Keratinocyte (primary cell): ENCODE measurements around the gene SLC8A1. TPM values are rescaled to one million over a fixed set of nuclear protein-coding genes. Genes with fewer than 3 reads are reported as not detected.

Experiments used
- DNase-seq: peaks from one replicate; pipeline ENCODE4 v3.0.0-alpha.2; 2011; ENCODE audit warnings: low read depth, missing footprints, low spot score
- FAIRE-seq: peaks from 2 replicates; lab custom pipeline; 2011; peaks lifted over from hg19 to GRCh38; lab: Jason Lieb, UNC
- H2AFZ ChIP-seq: 2 replicates; pipeline ENCODE4 v1.6.0; 2012; ENCODE audit warnings: low read length, control low read depth, inconsistent platforms; ENCODE audit not compliant: control insufficient read depth
- H3K27ac ChIP-seq: 2 replicates; pipeline ENCODE4 v1.5.1; 2011; ENCODE audit warnings: low read length; ENCODE audit not compliant: control insufficient read depth, insufficient read depth
- H3K27me3 ChIP-seq: 3 replicates; pipeline ENCODE4 v1.6.0; 2011; ENCODE audit warnings: low read length; ENCODE audit not compliant: control insufficient read depth, insufficient read depth; ENCODE audit errors: extremely low read depth
- H3K36me3 ChIP-seq, 2 experiments: 2 replicates in 1 of 2; 3 replicates in 1 of 2; pipeline ENCODE4 v1.5.1; 2011; ENCODE audit warnings: low read length in 2 of 2, mild to moderate bottlenecking in 1 of 2; ENCODE audit not compliant: control insufficient read depth in 2 of 2, insufficient read depth in 2 of 2; ENCODE audit errors: extremely low read depth in 1 of 2
- H3K4me1 ChIP-seq: 3 replicates; pipeline ENCODE4 v1.5.1; 2011; ENCODE audit warnings: low read length; ENCODE audit not compliant: control insufficient read depth, insufficient read depth; ENCODE audit errors: extremely low read depth
- H3K4me2 ChIP-seq: 3 replicates; pipeline ENCODE4 v1.6.0; 2011; ENCODE audit warnings: low read depth, low read length; ENCODE audit not compliant: control insufficient read depth, insufficient read depth; ENCODE audit errors: extremely low read depth
- H3K4me3 ChIP-seq, 3 experiments: fragments of 200-600 bp in 1 of 3; sonication (generic) in 1 of 3; 2 replicates in 2 of 3; 3 replicates in 1 of 3; pipeline ENCODE4 v1.5.1; 2011 to 2016; ENCODE audit warnings: low read length in 3 of 3, mild to moderate bottlenecking in 3 of 3, control low read depth in 2 of 3, inconsistent platforms in 1 of 3, low read depth in 1 of 3, mixed read lengths in 1 of 3, mixed run types in 1 of 3, moderate library complexity in 1 of 3; ENCODE audit not compliant: control insufficient read depth in 2 of 3, insufficient read depth in 2 of 3; ENCODE audit errors: extremely low read depth in 1 of 3
- H3K79me2 ChIP-seq: 2 replicates; pipeline ENCODE4 v1.6.0; 2012; ENCODE audit warnings: low read length; ENCODE audit not compliant: control insufficient read depth, insufficient read depth
- H3K9ac ChIP-seq: 3 replicates; pipeline ENCODE4 v1.6.0; 2011; ENCODE audit warnings: low read length; ENCODE audit not compliant: control insufficient read depth, insufficient read depth; ENCODE audit errors: extremely low read depth
- H3K9me1 ChIP-seq: 3 replicates; pipeline ENCODE4 v1.6.0; 2011; ENCODE audit warnings: low read length; ENCODE audit not compliant: control insufficient read depth, insufficient read depth; ENCODE audit errors: extremely low read depth
- H3K9me3 ChIP-seq: 2 replicates; pipeline ENCODE4 v1.5.1; 2012; ENCODE audit warnings: low read depth, low read length; ENCODE audit not compliant: control insufficient read depth
- H4K20me1 ChIP-seq: 3 replicates; pipeline ENCODE4 v1.6.0; 2011; ENCODE audit warnings: low read length; ENCODE audit not compliant: control insufficient read depth, insufficient read depth; ENCODE audit errors: extremely low read depth
- CTCF ChIP-seq, 3 experiments: IDR thresholded peaks in 1 of 3; conservative IDR thresholded peaks in 1 of 3; optimal IDR thresholded peaks in 1 of 3; 2 replicates in 2 of 3; 3 replicates in 1 of 3; pipeline versions ENCODE3 to v1.5.1; 2011; ENCODE audit warnings: low read length in 3 of 3, mild to moderate bottlenecking in 3 of 3, moderate library complexity in 2 of 3, control low read depth in 1 of 3, inconsistent platforms in 1 of 3; ENCODE audit not compliant: insufficient read depth in 2 of 3; ENCODE audit errors: extremely low read depth in 1 of 3
- EZH2 ChIP-seq: IDR thresholded peaks from one replicate; pipeline ENCODE4 v1.6.1; 2012; ENCODE audit warnings: inconsistent platforms, mild to moderate bottlenecking, low read length, moderate library complexity
- dilution Hi-C: fragments of 300-500 bp; cut with MboI; formaldehyde crosslinking; loops from one replicate; pipeline ENCODE4 v1.7.0; 2020; ENCODE audit warnings: low sequenced_read_pairs; ENCODE audit not compliant: extremely low pct_ligation_motif_present
- polyA plus RNA-seq, 5 experiments: library from polyadenylated mRNA; depleted of rRNA in 3 of 5; stranded (reverse) in 3 of 5; stranded (forward) in 1 of 5; unstranded in 1 of 5; fragments of >200 nt; gene quantifications; 1 replicate in 1 of 5; 2 replicates in 3 of 5; 3 replicates in 1 of 5; pipeline versions ENCODE4 v1.2.1 to v1.2.3, GENCODE V29; 2011 to 2012; ENCODE audit warnings: missing spikeins in 2 of 5, low read depth in 1 of 5, low replicate concordance in 1 of 5

Gene SLC8A1
- polyA plus RNA-seq, 1 donor (not counting 4 experiments of a cell fraction or from before 2014, with no cell fraction given): 2.7 TPM

- no peaks in the 10 kb centered on the region for H3K36me3 ChIP-seq
- H2AFZ ChIP-seq: no peak overlapping the region
- DNase-seq (no peak), FAIRE-seq (no peak)
- TF ChIP-seq CTCF (optimal IDR thresholded peaks at IDR 0.05 in 1 of 3, IDR thresholded peaks at IDR 0.05 in 1 of 3, conservative IDR thresholded peaks at IDR 0.05 in 1 of 3; ENCODE audit: extremely low read depth in 1 of 3, insufficient read depth in 2 of 3, low read length in 3 of 3): no peak
- TF ChIP-seq EZH2: no peak
- no peaks in the 10 kb centered on the region for H3K9me1 ChIP-seq
- no peaks in the 10 kb centered on the region for H4K20me1 ChIP-seq
- H3K4me3 ChIP-seq: no peak overlapping the region
- dilution Hi-C loops: no loop called here
- H3K79me2 ChIP-seq: no peaks in the 10 kb centered on the region
- H3K9me3 ChIP-seq: no peaks in the 10 kb centered on the region
- H3K9ac ChIP-seq: no peak overlapping the region
- no peaks in the 10 kb centered on the region for H3K27me3 ChIP-seq
- no peak overlapping the region for H3K4me2 ChIP-seq
- no peak overlapping the region for H3K27ac ChIP-seq
- no peaks in the 10 kb centered on the region for H3K4me1 ChIP-seq
These were observed 5.0 kb upstream of the SLC8A1 start for GRCh38 chr2:40456926-40457325.

DNA sequence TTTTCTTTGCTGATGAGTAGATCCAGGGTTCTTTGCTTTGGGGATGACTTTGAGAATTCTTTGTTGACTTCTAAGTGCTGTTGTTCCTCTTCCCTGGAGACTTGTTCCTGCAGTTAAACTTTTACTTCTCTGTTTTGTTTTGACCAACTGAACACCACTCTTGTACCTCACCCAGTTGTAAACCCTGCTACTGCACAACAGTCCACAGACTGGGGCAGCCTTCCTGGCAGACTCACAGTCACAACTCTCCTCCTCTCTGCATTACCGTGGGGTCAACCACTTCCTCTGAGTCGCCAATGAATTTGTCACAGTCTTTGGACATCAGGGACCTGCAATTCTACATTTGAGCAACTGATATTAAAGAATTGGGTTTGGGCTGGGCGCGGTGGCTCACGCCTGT lies 3.8 kb upstream of the SLC8A1 start:
- no peaks in the 10 kb centered on the region for H3K9me1 ChIP-seq
- H3K9ac ChIP-seq: no peak overlapping the region
- TF ChIP-seq EZH2 (no peak), CTCF (optimal IDR thresholded peaks at IDR 0.05 in 1 of 3, IDR thresholded peaks at IDR 0.05 in 1 of 3, conservative IDR thresholded peaks at IDR 0.05 in 1 of 3; ENCODE audit: extremely low read depth in 1 of 3, insufficient read depth in 2 of 3, low read length in 3 of 3) (no peak)
- peaks cover 3% of the 10 kb centered on the region for H3K4me1 ChIP-seq
- H3K4me3 ChIP-seq: no peak overlapping the region
- no peaks in the 10 kb centered on the region for H3K27me3 ChIP-seq
- no peaks in the 10 kb centered on the region for H4K20me1 ChIP-seq
- DNase-seq: no peak
- H3K36me3 ChIP-seq: no peaks in the 10 kb centered on the region
- H2AFZ ChIP-seq: no peak overlapping the region
- H3K4me2 ChIP-seq: no peak overlapping the region
- FAIRE-seq: no peak
- H3K27ac ChIP-seq: no peak overlapping the region
- dilution Hi-C loops: no loop called here
- no peaks in the 10 kb centered on the region for H3K79me2 ChIP-seq
- no peaks in the 10 kb centered on the region for H3K9me3 ChIP-seq
